Endothelial cell of hepatic sinusoid (primary cell): ENCODE data around the gene FGF11.

Experiments used
- in situ Hi-C: cut with HindIII; loops from 2 replicates; pipeline ENCODE4 v1.10.0; 2017; ENCODE audit warnings: low sequenced_read_pairs

The FGF11 gene

GRCh38 chr17:7407485-7408251 is 31.6 kb upstream of the FGF11 start, which contains the start of gene NLGN2:
Gene NLGN2 (plus strand): TSS chr17:7407845. CDS start chr17:7408256, 411 bp downstream.
- in situ Hi-C loops, result no loop called here

GRCh38 chr17:7408252-7408727 is 31.0 kb upstream of the FGF11 start:
- in situ Hi-C loops, result no loop called here

- in situ Hi-C loops, result no loop called here
Measured at GRCh38 chr17:7408863-7409262, 30.4 kb upstream of the FGF11 start.

GRCh38 chr17:7409716-7410115 is 29.6 kb upstream of the FGF11 start:
- in situ Hi-C loops, result no loop called here

- in situ Hi-C loops, result no loop called here
Measured at GRCh38 chr17:7410634-7411426, 28.5 kb upstream of the FGF11 start.

- in situ Hi-C loops, result no loop called here
Measured at GRCh38 chr17:7411427-7411750, 27.9 kb upstream of the FGF11 start.

GRCh38 chr17:7413346-7413985 is 25.8 kb upstream of the FGF11 start:
- in situ Hi-C loops, result no loop called here

GRCh38 chr17:7414837-7415236 is 24.5 kb upstream of the FGF11 start:
- in situ Hi-C loops, result no loop called here

- in situ Hi-C loops, result no loop called here
Measured at GRCh38 chr17:7415784-7416183, 23.5 kb upstream of the FGF11 start.

GRCh38 chr17:7416323-7416722 is 23.0 kb upstream of the FGF11 start:
- in situ Hi-C loops, result no loop called here

- in situ Hi-C loops, result no loop called here
Measured at GRCh38 chr17:7417056-7417655, 22.2 kb upstream of the FGF11 start.

GRCh38 chr17:7418472-7419152 is 20.7 kb upstream of the FGF11 start:
- in situ Hi-C loops, result no loop called here

GRCh38 chr17:7419819-7420610 is 19.3 kb upstream of the FGF11 start, which contains the start of gene SPEM1:
Gene SPEM1 (plus strand): TSS chr17:7420324. CDS start chr17:7420385, 61 bp downstream.
- in situ Hi-C loops, result no loop called here

GRCh38 chr17:7421186-7421585 is 18.1 kb upstream of the FGF11 start:
- in situ Hi-C loops, result no loop called here

GRCh38 chr17:7423679-7424078 is 15.6 kb upstream of the FGF11 start:
- in situ Hi-C loops, result no loop called here

- in situ Hi-C loops, result no loop called here
Measured at GRCh38 chr17:7425316-7425715, 14.0 kb upstream of the FGF11 start, which contains the start of gene SPEM2. Gene SPEM2 (plus strand): TSS chr17:7425616. CDS start chr17:7425689, 73 bp downstream.

GRCh38 chr17:7425756-7426155 is 13.6 kb upstream of the FGF11 start:
- in situ Hi-C loops, result no loop called here

GRCh38 chr17:7426203-7426863 is 13.0 kb upstream of the FGF11 start:
- in situ Hi-C loops, result no loop called here

- in situ Hi-C loops, result no loop called here
Measured at GRCh38 chr17:7426896-7427489, 12.3 kb upstream of the FGF11 start.
